Glutamatergic neuron (in vitro differentiated cells): ENCODE results near the gene GLYAT. TPM values are rescaled to one million over a fixed set of nuclear protein-coding genes. Genes with fewer than 3 reads are reported as not detected.

Experiments
- DNase-seq: peaks from one replicate; pipeline ENCODE4 v3.0.0; 2022
- H3K27ac Mint-ChIP-seq: one replicate; pipeline ENCODE4 v1.8.0; 2020; ENCODE audit warnings: mild to moderate bottlenecking, mixed read lengths, inconsistent platforms; ENCODE audit not compliant: unreplicated experiment
- H3K27me3 Mint-ChIP-seq: one replicate; pipeline ENCODE4 v1.8.0; 2020; ENCODE audit warnings: mild to moderate bottlenecking, moderate library complexity, mixed read lengths, inconsistent platforms; ENCODE audit not compliant: unreplicated experiment
- H3K36me3 Mint-ChIP-seq: one replicate; pipeline ENCODE4 v1.8.0; 2020; ENCODE audit warnings: mild to moderate bottlenecking, mixed read lengths, inconsistent platforms; ENCODE audit not compliant: unreplicated experiment
- H3K4me1 Mint-ChIP-seq: one replicate; pipeline ENCODE4 v1.8.0; 2020; ENCODE audit warnings: mild to moderate bottlenecking, low read depth, mixed read lengths, inconsistent platforms; ENCODE audit not compliant: unreplicated experiment
- H3K4me3 Mint-ChIP-seq: one replicate; pipeline ENCODE4 v1.8.0; 2020; ENCODE audit warnings: mild to moderate bottlenecking, mixed read lengths, inconsistent platforms; ENCODE audit not compliant: unreplicated experiment
- H3K9me3 Mint-ChIP-seq: one replicate; pipeline ENCODE4 v1.8.0; 2020; ENCODE audit warnings: mild to moderate bottlenecking, moderate library complexity, mixed read lengths, inconsistent platforms; ENCODE audit not compliant: unreplicated experiment
- total RNA-seq: library from RNA; stranded (reverse); fragmentation: NEBNext Ultra II Directional; extraction: Animal tissue kit (Norgen Biotek cat#: 25700); gene quantifications from one replicate; pipeline ENCODE4 v1.2.1, GENCODE V29; 2021; ENCODE audit not compliant: unreplicated experiment
- TF ChIP-seq, protein P1 (sequence below): fragments of 200-600 bp; sonication (generic); IDR thresholded peaks from one replicate; pipeline ENCODE4 v1.5.0; 2021; ENCODE audit not compliant: partially characterized antibody, unreplicated experiment

The GLYAT gene
- total RNA-seq, 1 donor from 2014 or later = not detected

GRCh38 chr11:58763120-58763490 lies 31.4 kb upstream of the GLYAT start:
- Mint-ChIP-seq H3K4me1 (no peaks in the 10 kb centered on the region), H3K9me3 (no peaks in the 10 kb centered on the region)

GRCh38 chr11:58762284-58763119 lies 30.8 kb upstream of the GLYAT start:
- no peaks in the 10 kb centered on the region for H3K4me1 Mint-ChIP-seq
- TF ChIP-seq, protein P1, sequence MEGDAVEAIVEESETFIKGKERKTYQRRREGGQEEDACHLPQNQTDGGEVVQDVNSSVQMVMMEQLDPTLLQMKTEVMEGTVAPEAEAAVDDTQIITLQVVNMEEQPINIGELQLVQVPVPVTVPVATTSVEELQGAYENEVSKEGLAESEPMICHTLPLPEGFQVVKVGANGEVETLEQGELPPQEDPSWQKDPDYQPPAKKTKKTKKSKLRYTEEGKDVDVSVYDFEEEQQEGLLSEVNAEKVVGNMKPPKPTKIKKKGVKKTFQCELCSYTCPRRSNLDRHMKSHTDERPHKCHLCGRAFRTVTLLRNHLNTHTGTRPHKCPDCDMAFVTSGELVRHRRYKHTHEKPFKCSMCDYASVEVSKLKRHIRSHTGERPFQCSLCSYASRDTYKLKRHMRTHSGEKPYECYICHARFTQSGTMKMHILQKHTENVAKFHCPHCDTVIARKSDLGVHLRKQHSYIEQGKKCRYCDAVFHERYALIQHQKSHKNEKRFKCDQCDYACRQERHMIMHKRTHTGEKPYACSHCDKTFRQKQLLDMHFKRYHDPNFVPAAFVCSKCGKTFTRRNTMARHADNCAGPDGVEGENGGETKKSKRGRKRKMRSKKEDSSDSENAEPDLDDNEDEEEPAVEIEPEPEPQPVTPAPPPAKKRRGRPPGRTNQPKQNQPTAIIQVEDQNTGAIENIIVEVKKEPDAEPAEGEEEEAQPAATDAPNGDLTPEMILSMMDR = no peak
- H3K36me3 Mint-ChIP-seq = no peaks in the 10 kb centered on the region
- no peaks in the 10 kb centered on the region for H3K27me3 Mint-ChIP-seq
- no peak overlapping the region for H3K4me3 Mint-ChIP-seq
- no peaks in the 10 kb centered on the region for H3K9me3 Mint-ChIP-seq
- H3K27ac Mint-ChIP-seq = no peak overlapping the region
- no peak for DNase-seq

More at GRCh38 chr11:58763120-58763490, 31.4 kb upstream of the GLYAT start:
- Mint-ChIP-seq H3K27me3 (no peaks in the 10 kb centered on the region), H3K27ac (no peak overlapping the region), H3K36me3 (no peaks in the 10 kb centered on the region), H3K4me3 (no peak overlapping the region)
- DNase-seq = no peak
- TF ChIP-seq, protein P1 = no peak

GRCh38 chr11:58757439-58757838 lies 25.7 kb upstream of the GLYAT start:
- no peaks in the 10 kb centered on the region for H3K4me1 Mint-ChIP-seq
- no peak for DNase-seq
- TF ChIP-seq, protein P1 = no peak
- no peak overlapping the region for H3K27ac Mint-ChIP-seq
- H3K4me3 Mint-ChIP-seq = no peak overlapping the region
- no peaks in the 10 kb centered on the region for H3K27me3 Mint-ChIP-seq
- H3K9me3 Mint-ChIP-seq = no peaks in the 10 kb centered on the region
- no peaks in the 10 kb centered on the region for H3K36me3 Mint-ChIP-seq

DNA sequence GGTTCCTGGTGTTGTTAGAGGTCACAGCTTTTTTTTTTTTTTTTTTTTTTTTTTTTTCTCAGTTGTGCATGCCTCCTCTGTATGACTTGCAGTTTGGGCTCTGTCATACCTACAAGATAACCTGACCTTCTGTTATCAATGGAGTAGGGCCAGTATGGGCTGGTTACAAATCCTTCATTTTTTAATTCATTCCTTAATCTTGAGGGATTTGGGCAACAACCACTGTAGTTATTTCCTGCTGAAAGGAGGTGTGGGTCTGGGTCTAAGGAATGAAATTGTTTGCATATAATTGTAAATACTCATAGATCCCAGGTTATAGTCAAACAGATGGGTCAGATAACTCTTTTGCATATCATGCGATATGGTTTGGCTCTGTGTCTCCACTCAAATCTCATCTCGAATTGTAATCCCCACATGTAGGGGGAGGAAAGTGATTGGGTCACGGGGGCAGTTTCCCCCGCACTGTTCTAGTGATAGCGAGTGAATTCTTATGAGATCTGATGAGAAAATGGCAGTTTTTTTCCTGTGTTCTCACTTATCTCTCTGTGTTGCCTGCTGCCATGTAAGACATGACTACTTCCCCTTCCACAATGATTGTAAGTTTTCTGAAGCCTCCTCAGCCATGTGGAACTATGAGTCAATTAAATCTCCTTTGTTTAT lies 14.1 kb upstream of the GLYAT start:
- H3K4me3 Mint-ChIP-seq = no peak overlapping the region
- no peak overlapping the region for H3K27ac Mint-ChIP-seq
- H3K36me3 Mint-ChIP-seq = peaks cover 2% of the 10 kb centered on the region
- DNase-seq = no peak
- TF ChIP-seq, protein P1 = no peak
- no peaks in the 10 kb centered on the region for H3K27me3 Mint-ChIP-seq
- peaks cover 5% of the 10 kb centered on the region for H3K9me3 Mint-ChIP-seq
- no peaks in the 10 kb centered on the region for H3K4me1 Mint-ChIP-seq

- Mint-ChIP-seq H3K9me3 (peaks cover 7% of the 10 kb centered on the region), H3K4me3 (no peak overlapping the region), H3K27ac (no peak overlapping the region), H3K4me1 (no peaks in the 10 kb centered on the region), H3K27me3 (no peaks in the 10 kb centered on the region), H3K36me3 (peaks cover 3% of the 10 kb centered on the region)
- TF ChIP-seq, protein P1 = no peak
- DNase-seq = no peak
These were observed 13.4 kb upstream of the GLYAT start for GRCh38 chr11:58744988-58745704.
